ENCODE data around the gene MEF2B. TPM values are rescaled to one million over a fixed set of nuclear protein-coding genes. Genes with fewer than 3 reads are reported as not detected.

Gene MEF2B
- total and polyA plus RNA-seq, 12 donors = 0.42 to 6.0 (median 1.4) TPM; not detected in 4

DNA sequence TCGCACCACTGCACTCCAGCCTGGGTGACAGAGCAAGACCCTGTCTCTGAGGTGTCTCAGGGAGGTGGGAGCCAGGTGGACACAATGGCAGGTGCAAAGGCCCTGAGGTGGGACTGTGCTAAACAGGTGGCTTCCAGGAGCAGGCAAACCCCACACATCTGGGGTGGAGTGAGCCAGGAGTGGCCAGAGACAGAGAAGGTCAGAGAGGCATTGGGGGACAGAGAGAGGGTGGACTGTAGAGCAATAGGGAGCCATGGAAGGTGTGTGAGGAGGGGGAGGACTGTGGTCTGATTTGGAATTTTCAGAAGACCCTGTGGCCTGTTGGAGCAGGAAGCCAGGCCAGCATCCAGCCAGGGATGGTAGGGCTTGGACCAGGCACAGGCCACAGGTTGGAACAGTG lies 4.7 kb downstream of the MEF2B start:
- Histone ChIP-seq H3K9me3 (replicated peaks in 1 of 3) (no peaks in the 10 kb centered on the region), H3K36me3 (replicated peaks in 1 of 2) (no peaks in the 10 kb centered on the region), H3K4me1 (replicated peaks in 1 of 2) (peaks cover 3 to 8% of the 10 kb centered on the region in 2 donors), H3K27me3 (no peaks in the 10 kb centered on the region), H3K4me3 (no peak overlapping the region), H3K27ac (no peak overlapping the region)
- DNase-seq = no peak
- intact Hi-C loops (cut with DNase I) = no loop called here
- TF ChIP-seq POLR2A (IDR thresholded peaks at IDR 0.05) = no peak
- TF ChIP-seq, protein P1, sequence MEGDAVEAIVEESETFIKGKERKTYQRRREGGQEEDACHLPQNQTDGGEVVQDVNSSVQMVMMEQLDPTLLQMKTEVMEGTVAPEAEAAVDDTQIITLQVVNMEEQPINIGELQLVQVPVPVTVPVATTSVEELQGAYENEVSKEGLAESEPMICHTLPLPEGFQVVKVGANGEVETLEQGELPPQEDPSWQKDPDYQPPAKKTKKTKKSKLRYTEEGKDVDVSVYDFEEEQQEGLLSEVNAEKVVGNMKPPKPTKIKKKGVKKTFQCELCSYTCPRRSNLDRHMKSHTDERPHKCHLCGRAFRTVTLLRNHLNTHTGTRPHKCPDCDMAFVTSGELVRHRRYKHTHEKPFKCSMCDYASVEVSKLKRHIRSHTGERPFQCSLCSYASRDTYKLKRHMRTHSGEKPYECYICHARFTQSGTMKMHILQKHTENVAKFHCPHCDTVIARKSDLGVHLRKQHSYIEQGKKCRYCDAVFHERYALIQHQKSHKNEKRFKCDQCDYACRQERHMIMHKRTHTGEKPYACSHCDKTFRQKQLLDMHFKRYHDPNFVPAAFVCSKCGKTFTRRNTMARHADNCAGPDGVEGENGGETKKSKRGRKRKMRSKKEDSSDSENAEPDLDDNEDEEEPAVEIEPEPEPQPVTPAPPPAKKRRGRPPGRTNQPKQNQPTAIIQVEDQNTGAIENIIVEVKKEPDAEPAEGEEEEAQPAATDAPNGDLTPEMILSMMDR (IDR thresholded peaks at IDR 0.05) = no peak
- WGBS, 4 donors = 86 to 100% (median 100%) methylated on average over 1 of the region's 1 CpG

DNA sequence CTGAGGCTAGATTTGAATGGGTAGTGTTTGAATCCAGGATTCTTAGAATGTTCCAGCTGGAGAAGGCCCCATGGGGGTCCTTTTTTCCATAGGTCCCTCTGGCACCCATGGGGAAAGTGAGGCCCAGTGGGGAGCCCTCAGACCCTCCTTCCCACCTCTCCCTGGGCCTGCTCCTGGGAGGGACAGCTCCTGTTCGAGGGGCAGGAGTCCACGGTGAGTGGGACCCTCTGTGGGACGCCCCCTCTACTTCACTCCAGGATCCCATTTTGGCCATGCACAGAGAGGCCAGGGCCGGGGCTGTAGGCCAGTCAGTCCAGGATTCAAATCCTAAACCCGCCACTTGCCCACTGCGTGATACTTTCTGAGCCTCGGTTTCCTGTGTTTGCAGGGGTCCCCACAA lies 7.6 kb downstream of the MEF2B start:
- no peak for DNase-seq
- TF ChIP-seq, protein P1 (IDR thresholded peaks at IDR 0.05) = no peak
- TF ChIP-seq POLR2A (IDR thresholded peaks at IDR 0.05) = no peak
- no peak overlapping the region for H3K27ac ChIP-seq
- 84 to 94% (median 92%) methylated on average over 5 to 7 of the region's 7 CpGs for WGBS, 4 donors
- no peak overlapping the region for H3K4me3 ChIP-seq
- no peaks in the 10 kb centered on the region for H3K4me1 ChIP-seq (replicated peaks in 1 of 2)
- intact Hi-C loops (cut with DNase I) = no loop called here
- no peaks in the 10 kb centered on the region for H3K27me3 ChIP-seq
- H3K36me3 ChIP-seq (replicated peaks in 1 of 2) = no peaks in the 10 kb centered on the region
- no peaks in the 10 kb centered on the region for H3K9me3 ChIP-seq (replicated peaks in 1 of 3)

DNA sequence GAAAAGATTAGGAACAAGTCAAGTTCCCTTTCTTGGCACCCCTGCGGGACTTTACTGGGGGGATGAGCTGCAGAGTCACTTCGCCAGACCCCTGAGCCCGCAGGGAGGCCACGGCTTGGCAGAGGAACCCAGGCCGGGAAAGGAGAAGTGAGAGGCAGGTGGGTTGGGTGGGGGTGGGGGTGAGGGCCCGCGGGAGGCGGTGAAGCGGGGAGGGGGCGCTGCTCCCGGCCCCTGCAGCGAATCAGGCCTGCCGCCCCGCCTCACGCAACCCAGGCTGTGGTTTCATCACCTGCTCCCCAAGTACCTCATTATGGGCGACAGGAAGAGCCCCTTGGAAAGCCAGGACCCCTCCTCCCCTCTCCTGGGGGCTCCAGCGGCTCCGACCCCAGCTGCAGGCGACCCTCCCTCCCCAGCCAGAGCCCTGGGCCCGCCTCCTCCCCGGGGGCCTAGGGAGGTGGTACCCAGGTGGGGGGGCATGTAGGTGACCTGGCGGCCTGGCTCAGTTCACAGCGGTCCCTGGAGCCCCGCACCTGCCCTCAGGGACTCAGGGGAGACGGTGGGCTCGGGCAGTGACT lies 9.5 kb downstream of the MEF2B start:
- 43 to 75% (median 53%) methylated on average over 17 to 26 of the region's 26 CpGs for WGBS, 4 donors
- TF ChIP-seq POLR2A (IDR thresholded peaks at IDR 0.05) = no peak
- TF ChIP-seq, protein P1 (IDR thresholded peaks at IDR 0.05) = no peak
- intact Hi-C loops (cut with DNase I) = no loop called here
- Histone ChIP-seq H3K36me3 (replicated peaks in 1 of 2) (no peaks in the 10 kb centered on the region), H3K27me3 (no peaks in the 10 kb centered on the region), H3K4me1 (replicated peaks in 1 of 2) (no peaks in the 10 kb centered on the region), H3K4me3 (no peak overlapping the region), H3K27ac (no peak overlapping the region), H3K9me3 (replicated peaks in 1 of 3) (no peaks in the 10 kb centered on the region)
- DNase-seq = no peak

DNA sequence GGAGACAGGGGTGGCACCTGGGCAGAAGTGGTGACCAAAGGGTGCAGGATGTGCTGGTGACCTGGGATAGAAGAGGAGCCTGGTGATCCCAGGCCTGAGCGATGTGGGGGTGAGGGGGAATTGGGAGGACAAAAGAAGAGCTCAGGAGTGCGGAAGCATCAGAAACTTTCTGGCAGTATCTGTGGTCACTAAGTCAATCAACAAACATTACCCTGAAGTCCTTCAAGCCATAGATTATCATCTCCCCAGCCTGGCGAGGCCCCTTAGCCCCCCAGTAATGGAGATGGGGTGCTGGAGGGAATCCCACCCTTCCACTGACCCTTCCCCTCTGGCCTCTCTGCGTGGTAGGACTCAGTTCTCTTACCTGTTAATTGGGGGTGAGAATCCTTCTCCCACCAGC lies 10.5 kb downstream of the MEF2B start:
- Histone ChIP-seq H3K27me3 (no peaks in the 10 kb centered on the region), H3K27ac (no peak overlapping the region), H3K4me3 (no peak overlapping the region), H3K4me1 (replicated peaks in 1 of 2) (no peaks in the 10 kb centered on the region), H3K9me3 (replicated peaks in 1 of 3) (no peaks in the 10 kb centered on the region), H3K36me3 (replicated peaks in 1 of 2) (no peaks in the 10 kb centered on the region)
- intact Hi-C loops (cut with DNase I) = no loop called here
- TF ChIP-seq, protein P1 (IDR thresholded peaks at IDR 0.05) = no peak
- TF ChIP-seq POLR2A (IDR thresholded peaks at IDR 0.05) = no peak
- DNase-seq = no peak
- 77 to 92% (median 83%) methylated on average over 4 of the region's 4 CpGs for WGBS, 4 donors

All from adrenal gland (tissue), 12 donors.